D721Med (cell line): ENCODE results near the gene KIAA1958.
A peak's percentile ranks its signal among the peaks of the same experiment; 100 is the strongest.

ENCODE experiments used
- DNase-seq: peaks from one replicate; pipeline ENCODE4 v3.0.0; 2011; ENCODE audit warnings: low spot score; ENCODE audit not compliant: insufficient read length
- FAIRE-seq: peaks from 2 replicates; lab custom pipeline; 2011; peaks lifted over from hg19 to GRCh38; lab: Jason Lieb, UNC
- CTCF ChIP-seq: IDR thresholded peaks from 2 replicates; pipeline ENCODE4 v1.5.1; 2012; ENCODE audit warnings: mild to moderate bottlenecking, control low read depth; ENCODE audit not compliant: insufficient read depth; ENCODE audit errors: missing control alignments

KIAA1958 gene

GRCh38 chr9:112623198-112623597 lies 136.6 kb downstream of the KIAA1958 start:
- TF ChIP-seq CTCF = no peak
- FAIRE-seq (no peak), DNase-seq (no peak)

DNA sequence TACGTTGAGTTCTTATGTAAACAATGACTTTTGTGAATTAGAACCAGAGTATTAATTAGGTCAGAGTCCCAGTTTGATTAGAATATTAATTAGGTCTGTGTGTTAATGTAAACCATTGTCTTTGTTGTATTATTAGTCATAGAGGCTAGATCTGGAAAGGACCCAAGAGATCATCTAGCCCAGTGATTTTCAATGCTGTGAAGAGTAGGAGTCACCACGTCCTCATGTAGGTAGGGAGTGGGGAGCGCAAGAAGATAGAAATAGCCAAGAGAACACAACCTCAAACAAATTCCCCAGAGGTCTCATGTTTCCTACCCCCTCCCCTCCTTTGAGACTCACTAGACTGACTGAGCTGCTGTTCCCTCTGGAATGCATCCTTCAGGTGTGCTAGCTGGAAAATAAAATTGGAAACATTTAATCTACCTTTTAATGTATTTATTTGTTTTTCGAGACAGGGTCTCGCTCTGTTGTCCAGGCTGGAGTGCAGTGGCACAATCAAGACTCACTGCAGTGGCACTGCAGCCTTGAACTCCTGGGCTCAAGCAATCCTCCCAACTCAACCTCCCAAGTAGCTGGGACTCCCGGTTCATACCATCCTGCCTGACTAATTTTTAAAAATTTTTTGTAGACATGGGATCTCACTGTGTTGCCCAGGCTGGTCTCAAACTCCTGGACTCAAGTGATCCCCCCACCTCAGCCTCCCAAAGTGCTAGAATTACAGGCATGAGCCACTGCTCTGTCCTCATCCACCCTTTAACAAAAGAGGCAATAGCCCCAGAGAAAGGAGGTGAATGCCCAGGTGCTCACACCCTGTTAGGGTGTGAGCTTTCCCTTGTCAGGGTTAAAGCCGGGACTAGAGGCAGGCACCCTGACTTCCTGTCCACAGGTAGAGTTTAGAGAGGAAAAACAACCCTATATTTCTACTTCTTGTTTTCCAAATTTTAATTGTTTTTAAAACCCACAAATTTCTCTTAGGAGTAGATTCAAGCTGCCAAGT lies 138.4 kb downstream of the KIAA1958 start:
- TF ChIP-seq CTCF = no peak
- FAIRE-seq = no peak
- DNase-seq = no peak

DNA sequence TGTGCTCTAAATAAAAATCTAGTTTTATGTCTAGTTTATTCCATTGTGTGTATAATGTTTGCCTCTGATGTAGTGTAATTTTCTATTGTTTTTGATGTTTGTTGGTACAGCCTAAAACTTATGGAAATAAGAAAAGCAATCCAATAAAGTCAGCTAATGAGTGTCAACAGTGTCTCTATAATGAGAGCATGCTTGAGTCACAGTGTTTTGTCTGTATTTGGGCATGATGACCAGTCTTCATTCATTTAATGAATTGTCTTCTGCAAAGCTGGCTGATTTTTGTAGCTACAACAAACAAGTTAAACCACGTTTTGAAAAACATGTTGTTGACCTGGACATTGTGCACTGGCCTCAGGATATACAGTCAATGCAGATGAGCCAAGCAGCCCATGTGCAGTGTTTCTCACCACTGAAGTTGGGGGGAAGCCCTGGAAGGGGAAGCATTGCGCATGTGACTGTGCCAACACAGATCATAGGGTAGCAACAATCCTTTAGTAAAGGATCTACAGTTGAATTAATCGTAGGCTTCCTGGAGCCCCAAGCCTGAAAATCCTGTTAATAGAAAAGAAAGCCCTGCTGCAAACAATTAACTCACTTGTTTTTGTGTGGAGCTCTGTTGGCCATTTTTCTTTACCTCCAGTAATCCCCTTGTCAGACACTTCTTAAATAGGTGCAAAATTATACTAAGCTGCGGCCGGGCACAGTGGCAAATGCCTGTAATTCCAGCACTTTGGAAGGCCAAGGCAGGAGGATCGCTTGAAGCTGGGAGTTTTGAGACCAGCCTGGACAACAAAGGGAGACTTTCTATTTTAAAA lies 143.3 kb downstream of the KIAA1958 start:
- no peak for TF ChIP-seq CTCF
- DNase-seq (no peak), FAIRE-seq (peak; percentile 69)

DNA sequence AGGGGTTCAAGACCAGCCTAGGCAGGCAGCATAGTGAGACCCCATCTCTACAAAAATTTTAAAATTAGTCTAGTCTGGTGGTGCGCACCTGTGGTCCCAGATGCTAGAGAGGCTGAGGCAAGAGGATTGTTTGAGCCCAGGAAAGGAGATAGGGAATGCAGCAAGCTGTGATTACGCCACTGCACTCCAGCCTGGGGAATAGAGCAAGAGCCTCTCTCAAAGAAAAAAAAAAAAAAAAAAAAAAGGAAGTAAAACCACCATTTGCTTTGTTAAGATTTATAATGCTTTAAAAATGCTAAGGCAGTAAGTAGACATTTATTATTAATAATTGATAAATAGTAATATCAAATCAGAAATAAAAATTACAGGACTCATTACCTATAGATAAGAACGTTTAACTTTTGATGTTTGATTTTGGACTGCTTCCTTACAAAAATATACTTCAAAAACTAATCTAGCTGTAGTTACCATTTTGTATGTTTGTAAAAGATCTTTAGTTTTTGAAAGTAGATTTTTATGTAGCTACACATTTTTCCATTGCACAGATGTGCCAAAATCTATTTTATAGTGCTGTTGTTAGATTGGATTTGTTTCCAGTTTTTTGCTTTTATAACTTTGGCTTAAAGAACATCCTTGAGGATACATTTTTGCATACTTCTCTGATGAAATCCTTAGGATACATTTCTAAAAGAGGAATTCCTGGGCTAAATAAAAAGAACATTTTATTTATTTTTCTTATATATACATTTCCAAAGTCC lies 144.9 kb downstream of the KIAA1958 start:
- FAIRE-seq = no peak

GRCh38 chr9:112640311-112640710 lies 153.7 kb downstream of the KIAA1958 start:
- DNase-seq (no peak), FAIRE-seq (no peak)
- TF ChIP-seq CTCF = no peak

More for the DNA sequence above, 144.9 kb downstream of the KIAA1958 start:
- DNase-seq = no peak
- TF ChIP-seq CTCF = no peak

GRCh38 chr9:112642126-112642525 lies 155.5 kb downstream of the KIAA1958 start:
- no peak for FAIRE-seq
- TF ChIP-seq CTCF = no peak
- no peak for DNase-seq
